ENCODE results near the gene ATG13.

ATG13 gene

GRCh38 chr11:46655631-46656030, 38.3 kb downstream of the ATG13 start:
- no peaks in the 10 kb centered on the region for H3K27me3 ChIP-seq (ENCODE audit: control insufficient read depth, insufficient read depth, low read length)
- H3K4me3 ChIP-seq (ENCODE audit: low read depth, low read length) = no peak overlapping the region
- H3K9me3 ChIP-seq (ENCODE audit: control insufficient read depth, insufficient read depth, low read length) = no peaks in the 10 kb centered on the region
- H3K27ac ChIP-seq (ENCODE audit: low read depth, low read length) = no peak overlapping the region
- H3K9ac ChIP-seq (ENCODE audit: low read depth, low read length) = no peak overlapping the region
- H3K36me3 ChIP-seq (ENCODE audit: control insufficient read depth, insufficient read depth, low read length) = peaks cover 79% of the 10 kb centered on the region
- H3K4me1 ChIP-seq (ENCODE audit: control insufficient read depth, insufficient read depth, low read length) = no peaks in the 10 kb centered on the region

GRCh38 chr11:46657186-46657585, 39.8 kb downstream of the ATG13 start:
- H3K27ac ChIP-seq (ENCODE audit: low read depth, low read length) = no peak overlapping the region
- H3K9me3 ChIP-seq (ENCODE audit: control insufficient read depth, insufficient read depth, low read length) = no peaks in the 10 kb centered on the region
- H3K4me1 ChIP-seq (ENCODE audit: control insufficient read depth, insufficient read depth, low read length) = no peaks in the 10 kb centered on the region
- no peaks in the 10 kb centered on the region for H3K27me3 ChIP-seq (ENCODE audit: control insufficient read depth, insufficient read depth, low read length)
- no peak overlapping the region for H3K9ac ChIP-seq (ENCODE audit: low read depth, low read length)
- H3K4me3 ChIP-seq (ENCODE audit: low read depth, low read length) = no peak overlapping the region
- H3K36me3 ChIP-seq (ENCODE audit: control insufficient read depth, insufficient read depth, low read length) = peaks cover 77% of the 10 kb centered on the region

GRCh38 chr11:46658259-46658658, 40.9 kb downstream of the ATG13 start:
- H3K36me3 ChIP-seq (ENCODE audit: control insufficient read depth, insufficient read depth, low read length) = peaks cover 75% of the 10 kb centered on the region
- no peaks in the 10 kb centered on the region for H3K4me1 ChIP-seq (ENCODE audit: control insufficient read depth, insufficient read depth, low read length)
- H3K27ac ChIP-seq (ENCODE audit: low read depth, low read length) = no peak overlapping the region
- no peak overlapping the region for H3K9ac ChIP-seq (ENCODE audit: low read depth, low read length)
- H3K27me3 ChIP-seq (ENCODE audit: control insufficient read depth, insufficient read depth, low read length) = no peaks in the 10 kb centered on the region
- no peaks in the 10 kb centered on the region for H3K9me3 ChIP-seq (ENCODE audit: control insufficient read depth, insufficient read depth, low read length)
- H3K4me3 ChIP-seq (ENCODE audit: low read depth, low read length) = no peak overlapping the region

DNA sequence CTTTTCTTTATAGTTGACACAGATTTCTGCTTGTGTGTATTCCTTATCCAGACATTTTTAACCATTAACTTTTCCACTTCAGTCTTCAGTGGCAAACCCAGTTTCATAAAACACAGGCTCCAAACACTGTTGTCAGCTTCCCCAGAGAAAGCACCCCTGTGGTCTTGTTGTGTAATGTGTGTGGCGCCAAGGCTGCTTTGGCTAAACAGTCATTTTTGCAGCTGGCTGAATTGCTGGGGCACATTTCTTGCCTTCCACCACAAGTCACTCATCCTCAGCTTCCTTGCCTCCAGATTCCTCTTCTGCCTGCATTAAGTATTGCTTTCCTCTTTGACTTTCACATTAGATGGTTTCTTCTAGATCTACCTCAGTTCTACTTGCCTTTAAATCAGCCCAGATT, 42.6 kb downstream of the ATG13 start:
- Histone ChIP-seq H3K9ac (ENCODE audit: low read depth, low read length) (no peak overlapping the region), H3K9me3 (ENCODE audit: control insufficient read depth, insufficient read depth, low read length) (no peaks in the 10 kb centered on the region), H3K27ac (ENCODE audit: low read depth, low read length) (no peak overlapping the region), H3K36me3 (ENCODE audit: control insufficient read depth, insufficient read depth, low read length) (peaks cover 84% of the 10 kb centered on the region), H3K4me1 (ENCODE audit: control insufficient read depth, insufficient read depth, low read length) (no peaks in the 10 kb centered on the region), H3K27me3 (ENCODE audit: control insufficient read depth, insufficient read depth, low read length) (no peaks in the 10 kb centered on the region), H3K4me3 (ENCODE audit: low read depth, low read length) (no peak overlapping the region)

GRCh38 chr11:46661836-46662235, 44.5 kb downstream of the ATG13 start:
- Histone ChIP-seq H3K36me3 (ENCODE audit: control insufficient read depth, insufficient read depth, low read length) (peaks cover 87% of the 10 kb centered on the region), H3K27me3 (ENCODE audit: control insufficient read depth, insufficient read depth, low read length) (no peaks in the 10 kb centered on the region), H3K27ac (ENCODE audit: low read depth, low read length) (no peak overlapping the region), H3K4me3 (ENCODE audit: low read depth, low read length) (no peak overlapping the region), H3K9me3 (ENCODE audit: control insufficient read depth, insufficient read depth, low read length) (no peaks in the 10 kb centered on the region), H3K9ac (ENCODE audit: low read depth, low read length) (no peak overlapping the region), H3K4me1 (ENCODE audit: control insufficient read depth, insufficient read depth, low read length) (no peaks in the 10 kb centered on the region)

GRCh38 chr11:46662366-46662765, 45.0 kb downstream of the ATG13 start:
- Histone ChIP-seq H3K27me3 (ENCODE audit: control insufficient read depth, insufficient read depth, low read length) (no peaks in the 10 kb centered on the region), H3K27ac (ENCODE audit: low read depth, low read length) (no peak overlapping the region), H3K36me3 (ENCODE audit: control insufficient read depth, insufficient read depth, low read length) (peaks cover 87% of the 10 kb centered on the region), H3K9me3 (ENCODE audit: control insufficient read depth, insufficient read depth, low read length) (no peaks in the 10 kb centered on the region), H3K9ac (ENCODE audit: low read depth, low read length) (no peak overlapping the region), H3K4me1 (ENCODE audit: control insufficient read depth, insufficient read depth, low read length) (no peaks in the 10 kb centered on the region), H3K4me3 (ENCODE audit: low read depth, low read length) (no peak overlapping the region)

GRCh38 chr11:46663277-46663940, 46.1 kb downstream of the ATG13 start:
- H3K9me3 ChIP-seq (ENCODE audit: control insufficient read depth, insufficient read depth, low read length) = no peaks in the 10 kb centered on the region
- H3K4me1 ChIP-seq (ENCODE audit: control insufficient read depth, insufficient read depth, low read length) = no peaks in the 10 kb centered on the region
- H3K4me3 ChIP-seq (ENCODE audit: low read depth, low read length) = no peak overlapping the region
- no peak overlapping the region for H3K27ac ChIP-seq (ENCODE audit: low read depth, low read length)
- H3K27me3 ChIP-seq (ENCODE audit: control insufficient read depth, insufficient read depth, low read length) = no peaks in the 10 kb centered on the region
- no peak overlapping the region for H3K9ac ChIP-seq (ENCODE audit: low read depth, low read length)
- peaks cover 87% of the 10 kb centered on the region for H3K36me3 ChIP-seq (ENCODE audit: control insufficient read depth, insufficient read depth, low read length)

DNA sequence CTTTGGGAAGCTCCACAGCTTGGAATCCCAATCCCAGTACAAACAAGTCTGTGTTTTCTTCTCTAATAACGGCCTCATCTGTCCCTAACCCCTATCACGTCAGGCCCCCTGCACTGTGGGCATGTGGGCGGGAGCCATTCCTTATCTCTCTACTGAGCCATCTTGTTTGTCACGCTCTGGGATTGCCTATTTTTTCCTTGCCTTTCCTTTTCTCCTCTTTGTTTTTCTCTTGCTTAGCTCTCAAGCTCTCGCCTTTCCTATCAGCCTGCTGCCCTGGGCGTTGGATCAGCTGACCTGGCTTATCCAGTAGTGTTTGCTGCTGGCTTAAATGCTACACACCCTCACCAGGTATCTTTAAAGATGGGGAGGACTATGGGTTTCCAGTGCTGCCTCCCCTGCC, 47.3 kb downstream of the ATG13 start:
- peaks cover 87% of the 10 kb centered on the region for H3K36me3 ChIP-seq (ENCODE audit: control insufficient read depth, insufficient read depth, low read length)
- H3K27me3 ChIP-seq (ENCODE audit: control insufficient read depth, insufficient read depth, low read length) = no peaks in the 10 kb centered on the region
- H3K4me3 ChIP-seq (ENCODE audit: low read depth, low read length) = no peak overlapping the region
- H3K27ac ChIP-seq (ENCODE audit: low read depth, low read length) = no peak overlapping the region
- H3K9me3 ChIP-seq (ENCODE audit: control insufficient read depth, insufficient read depth, low read length) = no peaks in the 10 kb centered on the region
- no peaks in the 10 kb centered on the region for H3K4me1 ChIP-seq (ENCODE audit: control insufficient read depth, insufficient read depth, low read length)
- H3K9ac ChIP-seq (ENCODE audit: low read depth, low read length) = no peak overlapping the region

GRCh38 chr11:46665356-46665755, 48.0 kb downstream of the ATG13 start:
- Histone ChIP-seq H3K27me3 (ENCODE audit: control insufficient read depth, insufficient read depth, low read length) (no peaks in the 10 kb centered on the region), H3K9me3 (ENCODE audit: control insufficient read depth, insufficient read depth, low read length) (no peaks in the 10 kb centered on the region), H3K4me1 (ENCODE audit: control insufficient read depth, insufficient read depth, low read length) (no peaks in the 10 kb centered on the region), H3K4me3 (ENCODE audit: low read depth, low read length) (no peak overlapping the region), H3K27ac (ENCODE audit: low read depth, low read length) (no peak overlapping the region), H3K9ac (ENCODE audit: low read depth, low read length) (no peak overlapping the region), H3K36me3 (ENCODE audit: control insufficient read depth, insufficient read depth, low read length) (peaks cover 87% of the 10 kb centered on the region)

DNA sequence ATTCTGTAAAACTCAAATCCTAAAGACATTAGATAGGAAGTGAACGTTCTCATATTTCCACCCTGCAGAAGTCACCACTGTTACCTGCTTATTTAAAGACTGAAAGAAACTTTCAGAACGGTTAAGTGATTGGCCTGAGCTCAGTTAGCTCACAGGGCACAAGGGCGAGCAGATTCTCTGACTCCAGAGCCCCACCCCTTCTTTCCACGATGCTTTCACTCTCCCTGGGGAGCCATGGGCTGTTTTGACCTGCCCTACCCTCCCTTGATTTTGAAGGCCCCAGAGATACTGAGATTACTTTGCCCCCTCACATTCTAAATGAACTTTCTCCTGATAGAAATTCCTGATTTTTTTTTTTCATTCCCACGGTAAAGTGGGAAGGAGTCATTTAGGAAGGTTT, 49.2 kb downstream of the ATG13 start:
- H3K27me3 ChIP-seq (ENCODE audit: control insufficient read depth, insufficient read depth, low read length) = no peaks in the 10 kb centered on the region
- H3K27ac ChIP-seq (ENCODE audit: low read depth, low read length) = no peak overlapping the region
- H3K4me1 ChIP-seq (ENCODE audit: control insufficient read depth, insufficient read depth, low read length) = no peaks in the 10 kb centered on the region
- no peaks in the 10 kb centered on the region for H3K9me3 ChIP-seq (ENCODE audit: control insufficient read depth, insufficient read depth, low read length)
- H3K36me3 ChIP-seq (ENCODE audit: control insufficient read depth, insufficient read depth, low read length) = peaks cover 90% of the 10 kb centered on the region
- no peak overlapping the region for H3K4me3 ChIP-seq (ENCODE audit: low read depth, low read length)
- H3K9ac ChIP-seq (ENCODE audit: low read depth, low read length) = no peak overlapping the region

GRCh38 chr11:46667043-46667481, 49.7 kb downstream of the ATG13 start:
- no peaks in the 10 kb centered on the region for H3K4me1 ChIP-seq (ENCODE audit: control insufficient read depth, insufficient read depth, low read length)
- H3K36me3 ChIP-seq (ENCODE audit: control insufficient read depth, insufficient read depth, low read length) = peaks cover 90% of the 10 kb centered on the region
- H3K27me3 ChIP-seq (ENCODE audit: control insufficient read depth, insufficient read depth, low read length) = no peaks in the 10 kb centered on the region
- H3K9ac ChIP-seq (ENCODE audit: low read depth, low read length) = no peak overlapping the region
- no peak overlapping the region for H3K4me3 ChIP-seq (ENCODE audit: low read depth, low read length)
- H3K9me3 ChIP-seq (ENCODE audit: control insufficient read depth, insufficient read depth, low read length) = no peaks in the 10 kb centered on the region
- H3K27ac ChIP-seq (ENCODE audit: low read depth, low read length) = no peak overlapping the region

All from HUES48 (cell line).